Measurements from ENCODE around the gene HDAC2.
"Not testable (repeated sequence)": the region's sequence is repeated elsewhere in the genome, so short reads cannot be mapped to it uniquely, and the experiment has no call there.

The HDAC2 gene

GRCh38 chr6:113970805-113971676 is at the start of gene HDAC2:
Gene HDAC2, minus strand, starts transcription at chr6:113971148. Its CDS starts 240 bp downstream, at chr6:113970908.
- Histone ChIP-seq H3K4me1 (ENCODE audit: insufficient read depth, low read length) (peaks cover 12% of the 10 kb centered on the region), H3K36me3 (ENCODE audit: insufficient read depth, low read length) (no peaks in the 10 kb centered on the region), H3K9me3 (ENCODE audit: control insufficient read depth, insufficient read depth, low read length) (no peaks in the 10 kb centered on the region), H3K9ac (ENCODE audit: low read depth, low read length) (peak within 1 kb of the TSS; percentile 92)

GRCh38 chr6:114020196-114020595 is 49.2 kb upstream of the HDAC2 start:
- Histone ChIP-seq H3K4me1 (ENCODE audit: insufficient read depth, low read length) (no peaks in the 10 kb centered on the region), H3K9me3 (ENCODE audit: control insufficient read depth, insufficient read depth, low read length) (peaks cover 3% of the 10 kb centered on the region; the same call in 1 of the 2 replicates), H3K36me3 (ENCODE audit: insufficient read depth, low read length) (no peaks in the 10 kb centered on the region), H3K9ac (ENCODE audit: low read depth, low read length) (no peak overlapping the region)

- not testable (repeated sequence) for H3K9ac ChIP-seq (ENCODE audit: low read depth, low read length); H3K9me3 ChIP-seq (ENCODE audit: control insufficient read depth, insufficient read depth, low read length); H3K4me1 ChIP-seq (ENCODE audit: insufficient read depth, low read length); H3K36me3 ChIP-seq (ENCODE audit: insufficient read depth, low read length)
Measured at GRCh38 chr6:114017146-114017545, 46.2 kb upstream of the HDAC2 start.

GRCh38 chr6:114014106-114014505 is 43.2 kb upstream of the HDAC2 start:
- H3K9me3 ChIP-seq (ENCODE audit: control insufficient read depth, insufficient read depth, low read length); H3K36me3 ChIP-seq (ENCODE audit: insufficient read depth, low read length); H3K9ac ChIP-seq (ENCODE audit: low read depth, low read length): not testable (repeated sequence)
- H3K4me1 ChIP-seq (ENCODE audit: insufficient read depth, low read length) = peaks cover 22% of the 10 kb centered on the region

- not testable (repeated sequence) for H3K9ac ChIP-seq (ENCODE audit: low read depth, low read length); H3K36me3 ChIP-seq (ENCODE audit: insufficient read depth, low read length); H3K9me3 ChIP-seq (ENCODE audit: control insufficient read depth, insufficient read depth, low read length)
- H3K4me1 ChIP-seq (ENCODE audit: insufficient read depth, low read length) = peaks cover 47% of the 10 kb centered on the region
Measured at GRCh38 chr6:114011486-114011885, 40.5 kb upstream of the HDAC2 start.

GRCh38 chr6:114010540-114010939 is 39.6 kb upstream of the HDAC2 start:
- no peaks in the 10 kb centered on the region for H3K36me3 ChIP-seq (ENCODE audit: insufficient read depth, low read length)
- no peaks in the 10 kb centered on the region for H3K9me3 ChIP-seq (ENCODE audit: control insufficient read depth, insufficient read depth, low read length)
- H3K4me1 ChIP-seq (ENCODE audit: insufficient read depth, low read length) = peaks cover 47% of the 10 kb centered on the region
- H3K9ac ChIP-seq (ENCODE audit: low read depth, low read length) = no peak overlapping the region

- H3K4me1 ChIP-seq (ENCODE audit: insufficient read depth, low read length) = peaks cover 47% of the 10 kb centered on the region
- no peaks in the 10 kb centered on the region for H3K36me3 ChIP-seq (ENCODE audit: insufficient read depth, low read length)
- no peak overlapping the region for H3K9ac ChIP-seq (ENCODE audit: low read depth, low read length)
- no peaks in the 10 kb centered on the region for H3K9me3 ChIP-seq (ENCODE audit: control insufficient read depth, insufficient read depth, low read length)
Measured at GRCh38 chr6:114009192-114009591, 38.2 kb upstream of the HDAC2 start.

GRCh38 chr6:114008331-114008730 is 37.4 kb upstream of the HDAC2 start:
- Histone ChIP-seq H3K9ac (ENCODE audit: low read depth, low read length) (no peak overlapping the region), H3K4me1 (ENCODE audit: insufficient read depth, low read length) (peaks cover 47% of the 10 kb centered on the region), H3K36me3 (ENCODE audit: insufficient read depth, low read length) (no peaks in the 10 kb centered on the region), H3K9me3 (ENCODE audit: control insufficient read depth, insufficient read depth, low read length) (no peaks in the 10 kb centered on the region)

GRCh38 chr6:114007516-114007915 is 36.6 kb upstream of the HDAC2 start:
- H3K9ac ChIP-seq (ENCODE audit: low read depth, low read length) = no peak overlapping the region
- H3K4me1 ChIP-seq (ENCODE audit: insufficient read depth, low read length) = peaks cover 50% of the 10 kb centered on the region
- no peaks in the 10 kb centered on the region for H3K36me3 ChIP-seq (ENCODE audit: insufficient read depth, low read length)
- no peaks in the 10 kb centered on the region for H3K9me3 ChIP-seq (ENCODE audit: control insufficient read depth, insufficient read depth, low read length)

GRCh38 chr6:114001354-114001753 is 30.4 kb upstream of the HDAC2 start:
- H3K4me1 ChIP-seq (ENCODE audit: insufficient read depth, low read length) = peaks cover 11% of the 10 kb centered on the region; the same call in 1 of the 2 replicates
- H3K9me3 ChIP-seq (ENCODE audit: control insufficient read depth, insufficient read depth, low read length) = no peaks in the 10 kb centered on the region

GRCh38 chr6:114000069-114000468 is 29.1 kb upstream of the HDAC2 start:
- Histone ChIP-seq H3K4me1 (ENCODE audit: insufficient read depth, low read length) (peaks cover 20% of the 10 kb centered on the region), H3K36me3 (ENCODE audit: insufficient read depth, low read length) (no peaks in the 10 kb centered on the region), H3K9ac (ENCODE audit: low read depth, low read length) (no peak overlapping the region), H3K9me3 (ENCODE audit: control insufficient read depth, insufficient read depth, low read length) (no peaks in the 10 kb centered on the region)

More at GRCh38 chr6:114001354-114001753, 30.4 kb upstream of the HDAC2 start:
- Histone ChIP-seq H3K9ac (ENCODE audit: low read depth, low read length) (no peak overlapping the region), H3K36me3 (ENCODE audit: insufficient read depth, low read length) (no peaks in the 10 kb centered on the region)

GRCh38 chr6:113999284-113999683 is 28.3 kb upstream of the HDAC2 start:
- no peak overlapping the region for H3K9ac ChIP-seq (ENCODE audit: low read depth, low read length)
- peaks cover 21% of the 10 kb centered on the region for H3K4me1 ChIP-seq (ENCODE audit: insufficient read depth, low read length)
- no peaks in the 10 kb centered on the region for H3K36me3 ChIP-seq (ENCODE audit: insufficient read depth, low read length)
- H3K9me3 ChIP-seq (ENCODE audit: control insufficient read depth, insufficient read depth, low read length) = no peaks in the 10 kb centered on the region

GRCh38 chr6:113998811-113999210 is 27.9 kb upstream of the HDAC2 start:
- Histone ChIP-seq H3K4me1 (ENCODE audit: insufficient read depth, low read length) (peaks cover 21% of the 10 kb centered on the region), H3K36me3 (ENCODE audit: insufficient read depth, low read length) (no peaks in the 10 kb centered on the region), H3K9ac (ENCODE audit: low read depth, low read length) (no peak overlapping the region), H3K9me3 (ENCODE audit: control insufficient read depth, insufficient read depth, low read length) (no peaks in the 10 kb centered on the region)

GRCh38 chr6:113997116-113997515 is 26.2 kb upstream of the HDAC2 start:
- peaks cover 15% of the 10 kb centered on the region for H3K4me1 ChIP-seq (ENCODE audit: insufficient read depth, low read length)
- H3K36me3 ChIP-seq (ENCODE audit: insufficient read depth, low read length) = no peaks in the 10 kb centered on the region
- H3K9ac ChIP-seq (ENCODE audit: low read depth, low read length) = no peak overlapping the region
- H3K9me3 ChIP-seq (ENCODE audit: control insufficient read depth, insufficient read depth, low read length) = no peaks in the 10 kb centered on the region

GRCh38 chr6:113995634-113996033 is 24.7 kb upstream of the HDAC2 start:
- Histone ChIP-seq H3K4me1 (ENCODE audit: insufficient read depth, low read length) (peaks cover 15% of the 10 kb centered on the region), H3K9me3 (ENCODE audit: control insufficient read depth, insufficient read depth, low read length) (no peaks in the 10 kb centered on the region), H3K9ac (ENCODE audit: low read depth, low read length) (no peak overlapping the region; the same call in 1 of the 2 replicates), H3K36me3 (ENCODE audit: insufficient read depth, low read length) (no peaks in the 10 kb centered on the region)

Data from ES-I3 (cell line).